T-cell (primary cell): ENCODE results near the gene IRF9. TPM values are rescaled to one million over a fixed set of nuclear protein-coding genes. Genes with fewer than 3 reads are reported as not detected.
A peak's percentile ranks its signal among the peaks of the same experiment; 100 is the strongest.

Experiments used
- ATAC-seq, 4 experiments: fragments of 200-7000 bp in 3 of 4; fragments of 150-1000 bp in 1 of 4; cut with Tn5 transposase; replicated peaks in 1 of 4; 1 replicate in 3 of 4; 2 replicates in 1 of 4; pipeline ENCODE4 v1.10.0; 2021; ENCODE audit warnings: moderate library complexity in 3 of 4, mild to moderate bottlenecking in 2 of 4, moderate number of reproducible peaks in 1 of 4
- CTCF ChIA-PET, 2 donors: fragments of 300-600 bp; sonication (Branson Sonifier 250); formaldehyde crosslinking; loops; one replicate each; lab custom pipeline; 2022; ENCODE audit warnings: antibody characterized with exemption in 2 of 2; lab: Charles Lee
- POLR2A ChIA-PET, 2 donors: fragments of 300-600 bp; sonication (Branson Sonifier 250); formaldehyde crosslinking; loops; one replicate each; lab custom pipeline; 2022; ENCODE audit warnings: antibody characterized with exemption in 2 of 2; lab: Charles Lee
- DNase-seq, 35 experiments: peaks; one replicate each; pipeline versions ENCODE4 v3.0.0 to v3.0.0-alpha.2; 2013 to 2023
- H3K27ac ChIP-seq: one replicate; pipeline ENCODE4 v1.5.1; 2013; ENCODE audit warnings: low read length
- H3K27me3 ChIP-seq, 2 experiments: replicated peaks in 1 of 2; 1 replicate in 1 of 2; 2 replicates in 1 of 2; pipeline versions ENCODE4 v1.6.1 to v1.7.0; 2013; ENCODE audit warnings: low read length in 1 of 2, mixed read lengths in 1 of 2; ENCODE audit not compliant: control insufficient read depth in 2 of 2, insufficient read depth in 2 of 2; ENCODE audit errors: extremely low read depth in 1 of 2
- H3K36me3 ChIP-seq, 2 donors: 1 replicate in 1 of 2; 2 replicates in 1 of 2; pipeline versions ENCODE4 v1.6.1 to v1.7.0; 2013; ENCODE audit warnings: low read length in 1 of 2; ENCODE audit not compliant: control insufficient read depth in 2 of 2, insufficient read depth in 1 of 2; ENCODE audit errors: extremely low read depth in 1 of 2
- H3K4me1 ChIP-seq, 2 experiments: 1 replicate in 1 of 2; 2 replicates in 1 of 2; pipeline versions ENCODE4 v1.6.1 to v1.7.0; 2013; ENCODE audit warnings: low read length in 2 of 2, mixed read lengths in 1 of 2; ENCODE audit not compliant: insufficient read depth in 2 of 2, control insufficient read depth in 1 of 2; ENCODE audit errors: extremely low read depth in 1 of 2
- H3K4me3 ChIP-seq, 2 donors: 1 replicate in 1 of 2; 2 replicates in 1 of 2; pipeline versions ENCODE4 v1.5.1 to v1.7.0; 2013; ENCODE audit warnings: mild to moderate bottlenecking in 2 of 2, low read length in 1 of 2, moderate library complexity in 1 of 2; ENCODE audit not compliant: control insufficient read depth in 1 of 2; ENCODE audit errors: extremely low read depth in 1 of 2
- H3K9me3 ChIP-seq: 2 replicates; pipeline ENCODE4 v1.7.0; 2013
- H3K27ac Mint-ChIP-seq, 2 donors: one replicate each; pipeline ENCODE4 v1.8.0; 2020 to 2021; ENCODE audit warnings: mild to moderate bottlenecking in 2 of 2, mixed read lengths in 2 of 2
- H3K27me3 Mint-ChIP-seq, 2 donors: one replicate each; pipeline ENCODE4 v1.8.0; 2021 to 2022; ENCODE audit warnings: mixed read lengths in 2 of 2
- H3K36me3 Mint-ChIP-seq: one replicate; pipeline ENCODE4 v1.8.0; 2021; ENCODE audit warnings: mixed read lengths
- H3K4me1 Mint-ChIP-seq, 3 donors: one replicate each; pipeline ENCODE4 v1.8.0; 2020 to 2022; ENCODE audit warnings: mixed read lengths in 3 of 3, mild to moderate bottlenecking in 1 of 3
- H3K4me3 Mint-ChIP-seq, 3 donors: one replicate each; pipeline ENCODE4 v1.8.0; 2020 to 2022; ENCODE audit warnings: mild to moderate bottlenecking in 3 of 3, mixed read lengths in 3 of 3, moderate library complexity in 3 of 3
- H3K9me3 Mint-ChIP-seq, 3 donors: one replicate each; pipeline ENCODE4 v1.8.0; 2020 to 2022; ENCODE audit warnings: mixed read lengths in 3 of 3
- WGBS: methylation state at CpG from one replicate; pipeline ENCODE4 v1.1.5; 2013; ENCODE audit warnings: missing lambda C conversion rate; ENCODE audit not compliant: insufficient coverage; 5-methylcytosine and 5-hydroxymethylcytosine counted together
- total RNA-seq, 35 experiments: library from RNA in 6 of 35; stranded (reverse) in 6 of 35; fragments of 120-200 nt in 1 of 35; gene quantifications; one replicate each; pipeline versions ENCODE4 v1.2.1 to v1.2.4 and lab custom pipeline; 2013 to 2026

The IRF9 gene
- total RNA-seq, 5 donors from 2014 or later (not counting 1 experiment from before 2014, with no cell fraction given): 201 to 285 (median 215) TPM

GRCh38 chr14:24187539-24187915 is 26.5 kb downstream of the IRF9 start:
- peaks cover 26% of the 10 kb centered on the region for H3K36me3 Mint-ChIP-seq
- CTCF ChIA-PET: interaction anchor here in 1 of 2 donors (1.3 kb wide), 1 partner anchor 26 kb away, joined by 4 read pairs; the partner anchor contains the start of gene IRF9

GRCh38 chr14:24188251-24189058 is 27.4 kb downstream of the IRF9 start, which contains the start of gene IPO4:
TSS of gene IPO4 (minus strand) at chr14:24188816. CDS start at chr14:24188787, 29 bp downstream.
- ATAC-seq: peak; percentile 91 to 95 (median 94)

More at GRCh38 chr14:24187539-24187915, 26.5 kb downstream of the IRF9 start:
- no peaks in the 10 kb centered on the region for H3K9me3 ChIP-seq
- no peaks in the 10 kb centered on the region for H3K27me3 ChIP-seq
- 67% methylated on average over 1 of the region's 2 CpGs for WGBS
- no peak for ATAC-seq
- H3K9me3 Mint-ChIP-seq: no peaks in the 10 kb centered on the region
- H3K27ac Mint-ChIP-seq: peak overlapping the region; percentile 89 to 94
- DNase-seq: no peak
- POLR2A ChIA-PET: interaction anchor here in 1 of 2 donors (0.8 kb wide), 1 partner anchor 26 kb away, joined by 3 read pairs; the partner anchor contains the start of gene IRF9
- H3K27ac ChIP-seq: peak overlapping the region; percentile 70
- H3K4me3 Mint-ChIP-seq: peak overlapping the region; percentile 86 to 89 (median 89)
- peaks cover 3 to 30% of the 10 kb centered on the region in 2 experiments for H3K4me1 ChIP-seq
- peaks cover 33 to 43% (median 36%) of the 10 kb centered on the region in 3 donors for H3K4me1 Mint-ChIP-seq
- no peaks in the 10 kb centered on the region for H3K27me3 Mint-ChIP-seq
- peaks cover 21 to 61% of the 10 kb centered on the region in 2 donors for H3K36me3 ChIP-seq
- H3K4me3 ChIP-seq: peak overlapping the region; percentile 84 to 89

DNA sequence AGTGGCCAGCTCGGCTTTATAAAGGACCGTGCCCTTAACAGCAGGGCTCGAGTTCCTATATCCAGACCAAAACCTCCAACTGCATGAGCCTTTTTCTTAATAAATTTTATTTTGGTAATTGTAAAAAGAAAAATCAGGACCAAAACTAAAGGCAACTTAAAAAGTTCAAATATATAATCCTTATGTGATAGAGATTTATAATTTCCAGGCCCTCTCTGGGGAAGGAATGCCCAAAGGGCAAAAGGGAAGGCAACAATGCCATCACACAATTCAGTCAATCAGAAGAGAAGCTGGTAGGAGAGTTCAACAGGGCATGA is 28.0 kb downstream of the IRF9 start:
- H3K27me3 Mint-ChIP-seq: no peaks in the 10 kb centered on the region
- Histone ChIP-seq H3K27me3 (no peaks in the 10 kb centered on the region), H3K9me3 (no peaks in the 10 kb centered on the region), H3K4me1 (peaks cover 3 to 38% of the 10 kb centered on the region in 2 experiments), H3K4me3 (peak overlapping the region in 1 of 2 donors; percentile 84), H3K36me3 (peaks cover 24 to 53% of the 10 kb centered on the region in 2 donors), H3K27ac (peak overlapping the region; percentile 50)
- peaks cover 26% of the 10 kb centered on the region for H3K36me3 Mint-ChIP-seq
- WGBS: no CpG with 5 or more reads among the region's 3 CpGs
- ATAC-seq (no peak), DNase-seq (no peak)
- H3K27ac Mint-ChIP-seq: peak overlapping the region; percentile 89 to 94
- ChIA-PET CTCF (interaction anchor here (0.6 to 1.7 kb wide), 4 partner anchors 14 to 53 kb away, joined by 3 to 10 read pairs (median 3); partner anchors contain the start of genes MDP1 (in 1 of the 2) and TINF2 (in 1 of the 2)), POLR2A (interaction anchor here (0.6 to 1.1 kb wide), 4 partner anchors 28 to 74 kb away, joined by 3 to 7 read pairs (median 5); partner anchors contain the start of genes DCAF11 (in 2 of the 2), NRL (in 2 of the 2) and IRF9 (in 1 of the 2))
- peaks cover 42 to 52% (median 42%) of the 10 kb centered on the region in 3 donors for H3K4me1 Mint-ChIP-seq
- H3K4me3 Mint-ChIP-seq: peak overlapping the region; percentile 86 to 89 (median 89)
- H3K9me3 Mint-ChIP-seq: no peaks in the 10 kb centered on the region

More at GRCh38 chr14:24188251-24189058, 27.4 kb downstream of the IRF9 start, which contains the start of gene IPO4:
- Mint-ChIP-seq H3K27ac (peak within 1 kb of the TSS; percentile 89 to 94), H3K4me1 (peaks cover 38 to 50% (median 40%) of the 10 kb centered on the region in 3 donors), H3K4me3 (peak within 1 kb of the TSS; percentile 86 to 89 (median 89)), H3K27me3 (no peaks in the 10 kb centered on the region), H3K36me3 (peaks cover 29% of the 10 kb centered on the region), H3K9me3 (no peaks in the 10 kb centered on the region)
- ChIA-PET POLR2A (interaction anchor here (0.6 to 1.1 kb wide), 5 partner anchors 27 to 110 kb away, joined by 3 to 7 read pairs (median 4); partner anchors contain the start of genes DCAF11 (in 2 of the 2), NRL (in 2 of the 2) and IRF9 (in 1 of the 2)), CTCF (interaction anchor here (0.6 to 1.7 kb wide), 5 partner anchors 15 to 54 kb away, joined by 3 to 10 read pairs (median 3); partner anchors contain the start of genes IRF9 (in 1 of the 2), MDP1 (in 1 of the 2) and TINF2 (in 1 of the 2))
- H3K27me3 ChIP-seq: no peaks in the 10 kb centered on the region
- H3K4me3 ChIP-seq: peak within 1 kb of the TSS; percentile 84 to 89
- WGBS: under 1% methylated on average over 60 of the region's 65 CpGs
- peaks cover 3 to 36% of the 10 kb centered on the region in 2 experiments for H3K4me1 ChIP-seq
- H3K9me3 ChIP-seq: no peaks in the 10 kb centered on the region
- peak within 1 kb of the TSS; percentile 70 for H3K27ac ChIP-seq
- H3K36me3 ChIP-seq: peaks cover 22 to 58% of the 10 kb centered on the region in 2 donors
- DNase-seq: peak; percentile 83 to 97 (median 94)

DNA sequence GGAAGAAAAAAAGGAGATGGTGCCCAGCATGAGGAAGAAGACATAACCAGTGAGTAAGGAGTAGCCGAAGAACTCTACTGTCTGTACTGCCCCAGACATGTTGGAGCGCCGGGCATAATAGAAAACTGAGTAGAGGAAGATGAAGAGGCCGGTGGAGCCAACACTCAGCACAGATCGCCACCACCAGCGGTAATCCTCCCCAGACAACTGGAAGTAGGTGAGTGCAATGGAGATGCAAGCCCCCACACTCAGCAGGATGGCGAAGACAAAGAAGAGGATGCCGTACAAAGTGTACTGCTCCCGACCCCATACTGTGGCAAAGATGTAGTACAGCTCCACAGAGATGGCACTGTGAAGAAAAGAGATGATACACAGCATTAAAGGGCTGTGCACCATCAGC is 28.4 kb downstream of the IRF9 start:
- H3K4me1 ChIP-seq: peaks cover 6 to 40% of the 10 kb centered on the region in 2 experiments
- Mint-ChIP-seq H3K4me1 (peaks cover 46 to 56% (median 47%) of the 10 kb centered on the region in 3 donors), H3K27ac (peak overlapping the region; percentile 89 to 94), H3K36me3 (peaks cover 26% of the 10 kb centered on the region), H3K4me3 (no peak overlapping the region), H3K9me3 (no peaks in the 10 kb centered on the region), H3K27me3 (no peaks in the 10 kb centered on the region)
- 93% methylated on average over 3 of the region's 9 CpGs for WGBS
- H3K27me3 ChIP-seq: no peaks in the 10 kb centered on the region
- H3K27ac ChIP-seq: peak overlapping the region; percentile 50
- H3K9me3 ChIP-seq: no peaks in the 10 kb centered on the region
- peaks cover 23 to 49% of the 10 kb centered on the region in 2 donors for H3K36me3 ChIP-seq
- ChIA-PET POLR2A (interaction anchor here (0.6 to 1.0 kb wide), 3 partner anchors 28 to 50 kb away, joined by 3 to 7 read pairs (median 3); partner anchors contain the start of gene IRF9 (in 1 of the 2)), CTCF (interaction anchor here in 1 of 2 donors (1.7 kb wide), 1 partner anchor 53 kb away, joined by 10 read pairs; the partner anchor contains the start of gene TINF2)
- ATAC-seq (no peak), DNase-seq (no peak)
- H3K4me3 ChIP-seq: no peak overlapping the region

DNA sequence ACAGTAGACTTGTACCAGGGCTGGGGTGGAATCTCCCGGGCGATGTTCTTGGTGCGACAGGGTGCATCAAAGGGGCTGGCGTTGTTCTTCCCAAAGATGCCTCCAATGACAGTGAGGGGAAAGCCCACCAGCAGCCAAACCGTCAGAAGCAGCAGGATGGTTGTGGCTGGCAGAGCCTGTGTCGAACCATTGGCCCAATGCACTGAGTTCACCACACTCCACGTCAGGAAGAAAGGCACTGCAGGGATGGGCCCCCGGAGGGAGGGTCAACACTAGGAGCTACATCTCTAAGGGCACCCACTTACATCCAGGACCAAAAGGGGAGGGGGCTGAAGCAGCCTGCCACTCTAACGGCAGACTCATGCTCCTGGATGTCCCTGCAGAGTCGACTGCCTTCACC is 29.4 kb downstream of the IRF9 start:
- no peaks in the 10 kb centered on the region for H3K27me3 ChIP-seq
- no peak overlapping the region for H3K27ac ChIP-seq
- DNase-seq: no peak
- peaks cover 23% of the 10 kb centered on the region for H3K36me3 Mint-ChIP-seq
- H3K4me1 ChIP-seq: peaks cover 11 to 46% of the 10 kb centered on the region in 2 experiments
- no peak overlapping the region for H3K4me3 ChIP-seq
- no peak overlapping the region for H3K27ac Mint-ChIP-seq
- no peaks in the 10 kb centered on the region for H3K27me3 Mint-ChIP-seq
- POLR2A ChIA-PET: interaction anchor here in 1 of 2 donors (0.6 to 0.7 kb wide), 2 partner anchors 8 to 30 kb away, joined by 3 to 5 read pairs; no protein-coding TSS in a partner anchor
- no peaks in the 10 kb centered on the region for H3K9me3 Mint-ChIP-seq
- H3K9me3 ChIP-seq: no peaks in the 10 kb centered on the region
- H3K4me3 Mint-ChIP-seq: no peak overlapping the region
- H3K36me3 ChIP-seq: peaks cover 15 to 39% of the 10 kb centered on the region in 2 donors
- CTCF ChIA-PET: no interaction called here
- H3K4me1 Mint-ChIP-seq: peaks cover 53 to 63% (median 55%) of the 10 kb centered on the region in 3 donors
- ATAC-seq: no peak
- 88% methylated on average over 8 of the region's 10 CpGs for WGBS
